Activated T-helper 2 cell treated with anti-CD3 and anti-CD28 coated beads, Interferon-gamma antibody, Interleukin-2, Interleukin-4, amounts not matched to agents 10 μg/mL and 5 μg/mL and 100 μg/mL, durations not matched to agents 14 hours and 24 hours and 36 hours (primary cell): ENCODE measurements around the gene ALDH2. TPM values are rescaled to one million over a fixed set of nuclear protein-coding genes. Genes with fewer than 3 reads are reported as not detected.
A peak's percentile ranks its signal among the peaks of the same experiment; 100 is the strongest.

Experiments
- DNase-seq: peaks from one replicate; pipeline ENCODE4 v3.0.0; 2021; ENCODE audit warnings: low spot score
- H3K27ac Mint-ChIP-seq: one replicate; pipeline ENCODE4 v1.8.0; 2021; ENCODE audit warnings: mixed read lengths
- H3K27me3 Mint-ChIP-seq: one replicate; pipeline ENCODE4 v1.8.0; 2021; ENCODE audit warnings: low read depth, mixed read lengths
- H3K36me3 Mint-ChIP-seq: one replicate; pipeline ENCODE4 v1.8.0; 2021; ENCODE audit warnings: low read depth, mixed read lengths
- H3K4me1 Mint-ChIP-seq: one replicate; pipeline ENCODE4 v1.8.0; 2021; ENCODE audit warnings: low read depth, mixed read lengths
- H3K4me3 Mint-ChIP-seq: one replicate; pipeline ENCODE4 v1.8.0; 2021; ENCODE audit warnings: low read depth, mild to moderate bottlenecking, moderate library complexity, mixed read lengths
- H3K9me3 Mint-ChIP-seq: one replicate; pipeline ENCODE4 v1.8.0; 2021; ENCODE audit warnings: mixed read lengths
- intact Hi-C: fragments of 100-400 bp; cut with micrococcal nuclease; formaldehyde crosslinking; loops from one replicate; pipeline ENCODE4 v1.15.1; 2023
- total RNA-seq: library from RNA; stranded (reverse); gene quantifications from 2 replicates; pipeline ENCODE4 v1.2.3, GENCODE V29; 2022

Gene ALDH2
- total RNA-seq, 1 donor from 2014 or later = 0.34 TPM

GRCh38 chr12:111842556-111843396 lies 76.0 kb downstream of the ALDH2 start:
- DNase-seq = peak; percentile 23
- Mint-ChIP-seq H3K4me3 (peak overlapping the region; percentile 97), H3K4me1 (peaks cover 38% of the 10 kb centered on the region), H3K27ac (peak overlapping the region; percentile 94), H3K27me3 (no peaks in the 10 kb centered on the region), H3K36me3 (peaks cover 55% of the 10 kb centered on the region), H3K9me3 (peaks cover 2% of the 10 kb centered on the region)
- intact Hi-C loops = loop anchor here (5.0 to 10.0 kb wide), 4 partner anchors 158 to 565 kb away; partner anchors contain the start of genes ACAD10, BRAP, ERP29 and RPL6

DNA sequence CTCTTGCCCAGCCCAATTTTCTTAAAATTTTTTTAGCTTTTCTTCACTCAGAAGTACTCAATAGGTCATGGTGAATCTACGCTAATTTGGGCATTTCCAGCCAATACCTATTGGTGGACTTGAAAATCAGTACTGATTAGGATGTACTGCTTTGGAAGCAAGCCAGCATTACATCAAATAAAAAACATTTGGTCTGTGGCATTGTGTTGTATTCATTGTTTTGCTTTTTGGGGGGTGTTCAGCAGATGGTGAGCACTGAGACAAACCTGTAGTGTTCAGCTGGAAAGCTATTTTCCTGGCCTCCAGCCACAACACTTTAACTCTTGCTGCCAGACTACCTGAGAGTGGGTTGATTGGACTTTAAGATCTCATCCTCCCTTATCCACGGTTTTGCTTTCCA lies 79.3 kb downstream of the ALDH2 start:
- peaks cover 4% of the 10 kb centered on the region for H3K9me3 Mint-ChIP-seq
- no peaks in the 10 kb centered on the region for H3K27me3 Mint-ChIP-seq
- no peak overlapping the region for H3K4me3 Mint-ChIP-seq
- no peak overlapping the region for H3K27ac Mint-ChIP-seq
- H3K36me3 Mint-ChIP-seq = peaks cover 56% of the 10 kb centered on the region
- DNase-seq = no peak
- peaks cover 23% of the 10 kb centered on the region for H3K4me1 Mint-ChIP-seq
- intact Hi-C loops = loop anchor here (10.0 kb wide), 3 partner anchors 161 to 279 kb away; partner anchors contain the start of genes ACAD10, BRAP, ERP29 and TMEM116

- no peak overlapping the region for H3K27ac Mint-ChIP-seq
- H3K36me3 Mint-ChIP-seq = peaks cover 66% of the 10 kb centered on the region
- H3K4me1 Mint-ChIP-seq = peaks cover 8% of the 10 kb centered on the region
These were observed 83.8 kb downstream of the ALDH2 start for GRCh38 chr12:111850526-111850925.

GRCh38 chr12:111858186-111858585 lies 91.5 kb downstream of the ALDH2 start:
- H3K4me3 Mint-ChIP-seq = no peak overlapping the region
- DNase-seq = no peak
- peaks cover 40% of the 10 kb centered on the region for H3K36me3 Mint-ChIP-seq
- H3K9me3 Mint-ChIP-seq = no peaks in the 10 kb centered on the region
- intact Hi-C loops = no loop called here
- H3K27me3 Mint-ChIP-seq = no peaks in the 10 kb centered on the region
- peaks cover 6% of the 10 kb centered on the region for H3K4me1 Mint-ChIP-seq
- H3K27ac Mint-ChIP-seq = no peak overlapping the region

More at GRCh38 chr12:111850526-111850925, 83.8 kb downstream of the ALDH2 start:
- intact Hi-C loops = no loop called here
- DNase-seq = no peak
- Mint-ChIP-seq H3K9me3 (peaks cover 4% of the 10 kb centered on the region), H3K27me3 (no peaks in the 10 kb centered on the region), H3K4me3 (no peak overlapping the region)

DNA sequence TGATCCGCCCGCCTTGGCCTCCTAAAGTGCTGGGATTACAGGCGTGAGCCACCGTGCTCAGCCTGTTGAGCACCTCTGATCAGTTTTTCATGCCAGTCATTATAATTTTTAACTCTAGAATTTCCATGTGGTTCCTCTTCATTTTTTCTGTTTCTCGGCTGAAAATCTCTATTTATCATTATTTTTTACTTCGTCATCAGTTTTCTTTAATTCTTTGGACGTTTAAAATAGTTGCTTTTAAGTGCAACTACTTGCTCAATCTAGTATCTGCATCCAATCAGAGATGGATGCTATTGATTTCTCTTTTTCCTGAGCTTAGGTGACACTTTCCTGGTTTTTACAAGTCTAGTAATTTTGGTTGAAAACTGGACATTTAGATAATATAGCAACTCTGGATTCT lies 92.0 kb downstream of the ALDH2 start:
- Mint-ChIP-seq H3K9me3 (no peaks in the 10 kb centered on the region), H3K4me3 (no peak overlapping the region), H3K4me1 (peaks cover 6% of the 10 kb centered on the region), H3K36me3 (peaks cover 41% of the 10 kb centered on the region), H3K27ac (no peak overlapping the region), H3K27me3 (no peaks in the 10 kb centered on the region)
- intact Hi-C loops = no loop called here
- no peak for DNase-seq

DNA sequence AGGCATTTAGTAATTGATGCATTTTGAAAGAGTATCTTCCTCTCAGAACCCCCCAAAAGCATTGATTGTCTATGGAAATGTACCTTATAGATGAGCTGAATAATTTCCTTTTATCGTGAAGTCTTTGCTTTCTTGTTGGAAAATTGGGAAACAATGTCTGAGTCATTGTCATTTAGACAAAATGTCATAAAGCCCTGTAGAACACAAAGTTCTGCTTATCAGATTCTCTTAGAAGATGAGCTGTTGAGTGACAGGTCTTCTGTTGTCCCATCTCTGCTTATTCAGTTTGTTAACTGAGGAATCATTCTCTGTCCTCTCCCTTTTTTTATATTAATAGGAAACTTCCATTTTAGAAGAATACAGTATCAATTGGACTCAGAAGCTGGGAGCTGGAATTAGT lies 98.2 kb downstream of the ALDH2 start:
- no peak overlapping the region for H3K4me3 Mint-ChIP-seq
- peaks cover 7% of the 10 kb centered on the region for H3K4me1 Mint-ChIP-seq
- DNase-seq = no peak
- intact Hi-C loops = no loop called here
- no peak overlapping the region for H3K27ac Mint-ChIP-seq
- no peaks in the 10 kb centered on the region for H3K27me3 Mint-ChIP-seq
- H3K9me3 Mint-ChIP-seq = no peaks in the 10 kb centered on the region
- H3K36me3 Mint-ChIP-seq = peaks cover 52% of the 10 kb centered on the region

Other genes starting within 250 kb of the ALDH2 start
- gene ATXN2, start 167.6 kb upstream of the ALDH2 start, total RNA-seq = 51.6 and 52.6 TPM in 2 replicates
- gene BRAP, start 81.0 kb upstream of the ALDH2 start, total RNA-seq = 18.5 and 19.3 TPM in 2 replicates
- gene ACAD10, start 80.9 kb upstream of the ALDH2 start, total RNA-seq = 25.4 and 32.6 TPM in 2 replicates
- 66.4 and 68.1 TPM in 2 replicates for gene MAPKAPK5, start 75.3 kb downstream of the ALDH2 start, total RNA-seq
- gene TMEM116, start 246.2 kb downstream of the ALDH2 start, total RNA-seq = 7.2 and 9.0 TPM in 2 replicates
- 58.9 and 59.9 TPM in 2 replicates for gene ERP29, start 246.5 kb downstream of the ALDH2 start, total RNA-seq